T-cell (primary cell): ENCODE results near the gene SAMD13. TPM values are rescaled to one million over a fixed set of nuclear protein-coding genes. Genes with fewer than 3 reads are reported as not detected.

ENCODE experiments used
- ATAC-seq, 4 experiments: fragments of 200-7000 bp in 3 of 4; fragments of 150-1000 bp in 1 of 4; cut with Tn5 transposase; replicated peaks in 1 of 4; 1 replicate in 3 of 4; 2 replicates in 1 of 4; pipeline ENCODE4 v1.10.0; 2021; ENCODE audit warnings: moderate library complexity in 3 of 4, mild to moderate bottlenecking in 2 of 4, moderate number of reproducible peaks in 1 of 4
- CTCF ChIA-PET, 2 donors: fragments of 300-600 bp; sonication (Branson Sonifier 250); formaldehyde crosslinking; loops; one replicate each; lab custom pipeline; 2022; ENCODE audit warnings: antibody characterized with exemption in 2 of 2; lab: Charles Lee
- POLR2A ChIA-PET, 2 donors: fragments of 300-600 bp; sonication (Branson Sonifier 250); formaldehyde crosslinking; loops; one replicate each; lab custom pipeline; 2022; ENCODE audit warnings: antibody characterized with exemption in 2 of 2; lab: Charles Lee
- DNase-seq, 35 experiments: peaks; one replicate each; pipeline versions ENCODE4 v3.0.0 to v3.0.0-alpha.2; 2013 to 2023
- H3K27ac ChIP-seq: one replicate; pipeline ENCODE4 v1.5.1; 2013; ENCODE audit warnings: low read length
- H3K27me3 ChIP-seq, 2 experiments: replicated peaks in 1 of 2; 1 replicate in 1 of 2; 2 replicates in 1 of 2; pipeline versions ENCODE4 v1.6.1 to v1.7.0; 2013; ENCODE audit warnings: low read length in 1 of 2, mixed read lengths in 1 of 2; ENCODE audit not compliant: control insufficient read depth in 2 of 2, insufficient read depth in 2 of 2; ENCODE audit errors: extremely low read depth in 1 of 2
- H3K36me3 ChIP-seq, 2 donors: 1 replicate in 1 of 2; 2 replicates in 1 of 2; pipeline versions ENCODE4 v1.6.1 to v1.7.0; 2013; ENCODE audit warnings: low read length in 1 of 2; ENCODE audit not compliant: control insufficient read depth in 2 of 2, insufficient read depth in 1 of 2; ENCODE audit errors: extremely low read depth in 1 of 2
- H3K4me1 ChIP-seq, 2 experiments: 1 replicate in 1 of 2; 2 replicates in 1 of 2; pipeline versions ENCODE4 v1.6.1 to v1.7.0; 2013; ENCODE audit warnings: low read length in 2 of 2, mixed read lengths in 1 of 2; ENCODE audit not compliant: insufficient read depth in 2 of 2, control insufficient read depth in 1 of 2; ENCODE audit errors: extremely low read depth in 1 of 2
- H3K4me3 ChIP-seq, 2 donors: 1 replicate in 1 of 2; 2 replicates in 1 of 2; pipeline versions ENCODE4 v1.5.1 to v1.7.0; 2013; ENCODE audit warnings: mild to moderate bottlenecking in 2 of 2, low read length in 1 of 2, moderate library complexity in 1 of 2; ENCODE audit not compliant: control insufficient read depth in 1 of 2; ENCODE audit errors: extremely low read depth in 1 of 2
- H3K9me3 ChIP-seq: 2 replicates; pipeline ENCODE4 v1.7.0; 2013
- H3K27ac Mint-ChIP-seq, 2 donors: one replicate each; pipeline ENCODE4 v1.8.0; 2020 to 2021; ENCODE audit warnings: mild to moderate bottlenecking in 2 of 2, mixed read lengths in 2 of 2
- H3K27me3 Mint-ChIP-seq, 2 donors: one replicate each; pipeline ENCODE4 v1.8.0; 2021 to 2022; ENCODE audit warnings: mixed read lengths in 2 of 2
- H3K36me3 Mint-ChIP-seq: one replicate; pipeline ENCODE4 v1.8.0; 2021; ENCODE audit warnings: mixed read lengths
- H3K4me1 Mint-ChIP-seq, 3 donors: one replicate each; pipeline ENCODE4 v1.8.0; 2020 to 2022; ENCODE audit warnings: mixed read lengths in 3 of 3, mild to moderate bottlenecking in 1 of 3
- H3K4me3 Mint-ChIP-seq, 3 donors: one replicate each; pipeline ENCODE4 v1.8.0; 2020 to 2022; ENCODE audit warnings: mild to moderate bottlenecking in 3 of 3, mixed read lengths in 3 of 3, moderate library complexity in 3 of 3
- H3K9me3 Mint-ChIP-seq, 3 donors: one replicate each; pipeline ENCODE4 v1.8.0; 2020 to 2022; ENCODE audit warnings: mixed read lengths in 3 of 3
- WGBS: methylation state at CpG from one replicate; pipeline ENCODE4 v1.1.5; 2013; ENCODE audit warnings: missing lambda C conversion rate; ENCODE audit not compliant: insufficient coverage; 5-methylcytosine and 5-hydroxymethylcytosine counted together
- total RNA-seq, 35 experiments: library from RNA in 6 of 35; stranded (reverse) in 6 of 35; fragments of 120-200 nt in 1 of 35; gene quantifications; one replicate each; pipeline versions ENCODE4 v1.2.1 to v1.2.4 and lab custom pipeline; 2013 to 2026

SAMD13 gene
- total RNA-seq, 5 donors from 2014 or later (not counting 1 experiment from before 2014, with no cell fraction given) = 0.30 TPM; not detected in 4

DNA sequence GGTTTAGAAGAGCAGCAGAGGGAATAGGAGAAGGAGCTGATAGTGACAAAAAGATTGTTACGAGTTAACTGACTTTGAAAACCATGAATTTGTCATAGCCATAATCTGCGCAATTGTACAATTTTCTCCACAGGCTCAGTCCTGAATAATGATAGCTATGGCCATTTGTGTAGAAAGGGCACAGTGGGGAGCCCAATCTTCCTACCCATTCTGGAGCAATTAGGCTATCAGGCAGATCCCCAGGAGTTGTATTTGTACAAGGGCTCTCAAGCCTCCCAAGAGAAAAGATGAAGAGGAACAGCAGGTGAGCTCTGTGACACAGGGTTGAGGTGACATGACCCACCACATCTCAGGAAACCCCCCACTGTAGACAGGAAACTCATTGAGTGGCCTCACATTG, 42.1 kb upstream of the SAMD13 start:
- Mint-ChIP-seq H3K9me3 (no peaks in the 10 kb centered on the region), H3K27me3 (no peaks in the 10 kb centered on the region), H3K36me3 (no peaks in the 10 kb centered on the region), H3K27ac (no peak overlapping the region), H3K4me1 (no peaks in the 10 kb centered on the region), H3K4me3 (no peak overlapping the region)
- ATAC-seq (no peak), DNase-seq (no peak)
- Histone ChIP-seq H3K4me3 (no peak overlapping the region), H3K27ac (no peak overlapping the region), H3K36me3 (no peaks in the 10 kb centered on the region), H3K9me3 (no peaks in the 10 kb centered on the region), H3K4me1 (no peaks in the 10 kb centered on the region), H3K27me3 (no peaks in the 10 kb centered on the region)
- ChIA-PET CTCF (no interaction called here), POLR2A (no interaction called here)
- 92% methylated on average over 2 of the region's 2 CpGs for WGBS

DNA sequence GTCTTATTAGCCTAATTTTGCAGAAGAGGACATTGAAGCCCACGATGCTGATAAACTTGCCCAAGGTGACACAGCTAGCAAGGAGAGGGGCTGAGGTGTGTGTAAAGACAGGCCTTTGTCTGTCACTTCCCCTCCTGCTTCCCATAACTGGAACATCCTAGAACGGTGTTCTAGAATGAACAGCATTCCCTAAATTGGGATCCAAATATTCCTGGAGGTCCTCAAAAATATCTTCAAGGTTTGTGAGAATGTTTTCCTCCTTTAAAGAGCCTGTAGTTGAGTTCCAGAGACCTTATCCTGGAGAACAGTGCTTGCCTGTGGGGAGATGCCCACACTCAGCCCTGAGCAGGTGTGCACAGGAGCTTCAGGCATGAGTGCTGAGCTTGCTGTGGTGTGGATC, 41.5 kb upstream of the SAMD13 start:
- ChIA-PET CTCF (no interaction called here), POLR2A (no interaction called here)
- no peak overlapping the region for H3K4me3 Mint-ChIP-seq
- Histone ChIP-seq H3K4me3 (no peak overlapping the region), H3K36me3 (no peaks in the 10 kb centered on the region), H3K27ac (no peak overlapping the region), H3K4me1 (no peaks in the 10 kb centered on the region), H3K27me3 (no peaks in the 10 kb centered on the region), H3K9me3 (no peaks in the 10 kb centered on the region)
- no peak overlapping the region for H3K27ac Mint-ChIP-seq
- WGBS = no CpG with 5 or more reads among the region's 2 CpGs
- no peak for ATAC-seq
- no peak for DNase-seq
- H3K4me1 Mint-ChIP-seq = no peaks in the 10 kb centered on the region
- no peaks in the 10 kb centered on the region for H3K27me3 Mint-ChIP-seq
- H3K36me3 Mint-ChIP-seq = no peaks in the 10 kb centered on the region
- no peaks in the 10 kb centered on the region for H3K9me3 Mint-ChIP-seq

DNA sequence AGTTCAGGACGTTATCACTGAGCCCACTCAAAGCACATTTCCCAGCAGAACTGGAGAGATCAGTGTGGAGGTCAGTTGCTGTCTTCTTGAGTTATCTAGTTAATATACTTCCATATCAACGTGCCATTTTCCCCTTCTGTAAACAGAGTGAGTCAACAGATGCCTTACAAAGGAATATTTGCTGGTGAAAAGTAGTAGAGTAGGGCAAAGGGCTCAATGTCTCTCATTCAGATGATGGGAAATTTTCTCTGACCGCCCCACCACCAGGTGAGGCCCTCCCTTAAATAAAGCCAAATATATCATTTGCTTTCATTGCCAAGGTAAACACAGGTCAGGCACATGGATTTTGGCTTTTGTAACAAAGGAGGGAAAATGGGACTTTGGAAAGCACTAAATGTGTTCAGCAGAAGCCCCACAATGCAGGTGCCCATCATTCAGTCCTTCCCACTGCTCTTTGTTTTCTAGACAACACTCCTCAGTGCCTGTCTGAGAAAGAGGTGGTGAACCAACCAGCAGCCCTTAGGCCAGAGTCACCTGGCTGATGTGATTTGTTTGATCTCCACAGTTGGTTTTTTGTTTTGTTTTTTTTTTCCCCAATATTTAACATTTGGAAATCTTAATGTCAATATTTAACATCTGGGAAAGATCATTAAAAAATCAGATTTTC, 40.5 kb upstream of the SAMD13 start:
- CTCF ChIA-PET = no interaction called here
- DNase-seq (no peak), ATAC-seq (no peak)
- no CpG with 5 or more reads among the region's 3 CpGs for WGBS
- H3K36me3 Mint-ChIP-seq = no peaks in the 10 kb centered on the region
- Histone ChIP-seq H3K36me3 (no peaks in the 10 kb centered on the region), H3K4me3 (no peak overlapping the region), H3K4me1 (no peaks in the 10 kb centered on the region), H3K9me3 (no peaks in the 10 kb centered on the region), H3K27me3 (no peaks in the 10 kb centered on the region), H3K27ac (no peak overlapping the region)
- no peak overlapping the region for H3K4me3 Mint-ChIP-seq
- no peak overlapping the region for H3K27ac Mint-ChIP-seq
- POLR2A ChIA-PET = no interaction called here
- no peaks in the 10 kb centered on the region for H3K4me1 Mint-ChIP-seq
- H3K27me3 Mint-ChIP-seq = no peaks in the 10 kb centered on the region
- H3K9me3 Mint-ChIP-seq = no peaks in the 10 kb centered on the region

DNA sequence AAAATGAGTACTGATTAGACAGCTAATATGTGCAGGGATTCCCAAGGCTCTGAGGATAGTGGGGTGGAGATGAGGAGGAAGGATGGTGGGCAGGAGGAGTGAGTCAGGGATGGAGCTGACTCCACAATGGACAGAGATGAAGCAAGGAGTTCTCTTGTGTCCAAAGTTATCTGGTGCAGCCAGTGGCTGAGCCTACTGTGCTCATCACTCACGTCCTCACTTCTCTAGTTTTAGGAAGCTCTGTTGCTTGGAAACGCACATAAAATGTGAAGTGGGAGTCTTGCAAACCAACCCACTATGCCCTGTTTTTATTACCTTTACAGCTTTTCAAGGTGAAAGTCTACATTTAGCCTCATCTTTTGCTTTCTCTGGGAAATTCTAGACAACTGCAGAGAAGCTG, 36.5 kb upstream of the SAMD13 start:
- CTCF ChIA-PET = no interaction called here

DNA sequence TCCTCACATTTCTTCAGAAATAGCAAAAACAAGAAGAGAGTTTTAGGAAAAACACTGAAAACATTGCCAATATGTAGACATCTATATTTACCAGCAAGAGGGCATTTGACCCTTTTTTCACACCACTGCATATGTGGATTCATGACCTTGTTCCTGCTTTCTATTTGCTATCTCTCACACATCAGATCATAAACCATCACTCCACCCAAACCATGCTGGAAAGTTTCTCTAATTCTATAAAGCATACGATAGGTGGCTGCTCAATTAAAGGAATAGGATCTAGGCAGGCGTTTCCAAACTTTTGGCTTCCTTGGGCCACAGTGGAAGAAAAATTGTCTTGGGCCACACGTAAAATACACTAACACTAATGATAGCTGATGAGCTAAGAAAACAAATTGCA, 35.6 kb upstream of the SAMD13 start:
- ChIA-PET CTCF (no interaction called here), POLR2A (interaction anchor here in 1 of 2 donors (0.7 kb wide), 1 partner anchor 997 kb away, joined by 3 read pairs; no protein-coding TSS in a partner anchor)
- no peaks in the 10 kb centered on the region for H3K27me3 Mint-ChIP-seq
- no peaks in the 10 kb centered on the region for H3K36me3 Mint-ChIP-seq
- Histone ChIP-seq H3K27me3 (no peaks in the 10 kb centered on the region), H3K9me3 (no peaks in the 10 kb centered on the region), H3K4me3 (no peak overlapping the region), H3K4me1 (peaks cover 0 to under 1% of the 10 kb centered on the region in 2 experiments), H3K27ac (no peak overlapping the region), H3K36me3 (no peaks in the 10 kb centered on the region)
- DNase-seq (no peak), ATAC-seq (no peak)
- no CpG with 5 or more reads among the region's 3 CpGs for WGBS
- H3K27ac Mint-ChIP-seq = no peak overlapping the region
- H3K4me3 Mint-ChIP-seq = no peak overlapping the region
- peaks cover 1 to 4% (median 2%) of the 10 kb centered on the region in 3 donors for H3K4me1 Mint-ChIP-seq
- peaks cover 0 to 3% (median 0%) of the 10 kb centered on the region in 3 donors for H3K9me3 Mint-ChIP-seq

More for the DNA sequence above, 36.5 kb upstream of the SAMD13 start:
- no peak for DNase-seq
- Mint-ChIP-seq H3K36me3 (no peaks in the 10 kb centered on the region), H3K27ac (no peak overlapping the region), H3K27me3 (no peaks in the 10 kb centered on the region), H3K4me1 (peaks cover 0 to 2% (median 0%) of the 10 kb centered on the region in 3 donors), H3K4me3 (no peak overlapping the region), H3K9me3 (peaks cover 0 to 3% (median 0%) of the 10 kb centered on the region in 3 donors)
- POLR2A ChIA-PET = no interaction called here
- no peaks in the 10 kb centered on the region for H3K9me3 ChIP-seq
- H3K36me3 ChIP-seq = no peaks in the 10 kb centered on the region
- 80% methylated on average over 1 of the region's 2 CpGs for WGBS
- no peak overlapping the region for H3K27ac ChIP-seq
- no peak overlapping the region for H3K4me3 ChIP-seq
- no peaks in the 10 kb centered on the region for H3K27me3 ChIP-seq
- no peak for ATAC-seq
- H3K4me1 ChIP-seq = no peaks in the 10 kb centered on the region

DNA sequence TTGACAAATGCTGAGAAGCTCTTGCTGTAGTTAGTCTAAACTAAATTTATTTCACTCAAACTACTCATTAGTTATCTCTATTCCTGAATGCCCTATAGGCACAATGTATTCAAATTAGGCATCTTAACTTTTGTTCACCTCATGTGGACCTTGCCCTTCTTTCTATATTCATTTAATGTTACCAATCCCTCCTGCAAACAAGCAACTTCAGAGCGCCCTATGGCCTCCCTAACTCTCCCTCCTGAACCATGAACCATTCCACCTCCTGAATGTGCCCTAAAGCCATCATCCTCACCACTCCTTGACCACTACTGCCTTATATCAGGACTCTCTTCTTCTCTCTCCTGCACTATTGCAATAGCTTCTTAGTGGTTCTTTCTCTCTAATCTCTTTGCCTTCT, 34.8 kb upstream of the SAMD13 start:
- WGBS = 0% methylated on average over 1 of the region's 1 CpG
- POLR2A ChIA-PET = no interaction called here
- H3K4me1 ChIP-seq = peaks cover 2 to 10% of the 10 kb centered on the region in 2 experiments

More for the DNA sequence above, 34.8 kb upstream of the SAMD13 start:
- Mint-ChIP-seq H3K27ac (no peak overlapping the region), H3K27me3 (no peaks in the 10 kb centered on the region), H3K4me3 (no peak overlapping the region), H3K4me1 (peaks cover 10 to 13% (median 11%) of the 10 kb centered on the region in 3 donors), H3K9me3 (peaks cover 0 to 3% (median 0%) of the 10 kb centered on the region in 3 donors), H3K36me3 (no peaks in the 10 kb centered on the region)
- CTCF ChIA-PET = no interaction called here
- DNase-seq = no peak
- Histone ChIP-seq H3K4me3 (no peak overlapping the region), H3K36me3 (no peaks in the 10 kb centered on the region), H3K27me3 (no peaks in the 10 kb centered on the region), H3K9me3 (no peaks in the 10 kb centered on the region), H3K27ac (no peak overlapping the region)
- ATAC-seq = no peak
